ENCODE results near the gene MRFAP1.
"Not testable (repeated sequence)": the region's sequence is repeated elsewhere in the genome, so short reads cannot be mapped to it uniquely, and the experiment has no call there.

MRFAP1 gene

DNA sequence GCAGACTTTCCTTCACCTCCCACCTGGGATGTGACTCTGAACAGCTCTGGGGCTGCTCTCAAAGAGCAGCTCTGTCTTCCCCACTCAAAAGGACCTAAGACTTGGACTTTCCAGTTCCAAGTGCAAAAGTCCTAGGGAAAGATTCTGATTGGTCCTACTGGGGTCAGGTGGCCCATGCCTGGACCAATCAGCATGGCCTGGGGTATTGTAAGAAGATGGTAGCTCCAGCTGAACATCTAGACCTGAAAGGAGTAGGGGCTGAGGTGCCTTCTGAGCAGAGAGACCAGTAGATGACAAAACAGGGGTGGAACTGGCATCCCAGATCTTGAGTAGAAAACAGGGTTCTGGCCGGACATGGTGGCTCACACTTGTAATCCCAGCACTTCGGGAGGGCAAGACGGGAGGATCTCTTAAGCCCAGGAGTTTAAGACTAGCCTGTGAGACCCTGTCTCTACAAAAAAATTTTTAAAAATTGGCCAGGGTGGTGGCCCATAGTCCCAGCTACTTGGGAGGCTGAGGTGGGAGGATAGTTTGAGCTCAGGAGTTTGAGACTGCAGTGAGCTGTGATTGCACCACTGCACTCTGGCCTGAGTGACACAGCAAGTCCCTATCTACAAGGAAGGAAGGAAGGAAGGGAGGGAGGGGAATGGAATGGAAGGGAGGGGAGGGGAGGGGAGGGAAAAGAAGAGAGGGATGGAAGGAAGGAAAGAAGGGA lies 27.4 kb upstream of the MRFAP1 start:
- DNase-seq, result no peak

GRCh38 chr4:6613676-6614651 lies 26.5 kb upstream of the MRFAP1 start:
- DNase-seq, result no peak

- no peak for DNase-seq
These were observed 25.7 kb upstream of the MRFAP1 start for GRCh38 chr4:6614701-6615230.

DNA sequence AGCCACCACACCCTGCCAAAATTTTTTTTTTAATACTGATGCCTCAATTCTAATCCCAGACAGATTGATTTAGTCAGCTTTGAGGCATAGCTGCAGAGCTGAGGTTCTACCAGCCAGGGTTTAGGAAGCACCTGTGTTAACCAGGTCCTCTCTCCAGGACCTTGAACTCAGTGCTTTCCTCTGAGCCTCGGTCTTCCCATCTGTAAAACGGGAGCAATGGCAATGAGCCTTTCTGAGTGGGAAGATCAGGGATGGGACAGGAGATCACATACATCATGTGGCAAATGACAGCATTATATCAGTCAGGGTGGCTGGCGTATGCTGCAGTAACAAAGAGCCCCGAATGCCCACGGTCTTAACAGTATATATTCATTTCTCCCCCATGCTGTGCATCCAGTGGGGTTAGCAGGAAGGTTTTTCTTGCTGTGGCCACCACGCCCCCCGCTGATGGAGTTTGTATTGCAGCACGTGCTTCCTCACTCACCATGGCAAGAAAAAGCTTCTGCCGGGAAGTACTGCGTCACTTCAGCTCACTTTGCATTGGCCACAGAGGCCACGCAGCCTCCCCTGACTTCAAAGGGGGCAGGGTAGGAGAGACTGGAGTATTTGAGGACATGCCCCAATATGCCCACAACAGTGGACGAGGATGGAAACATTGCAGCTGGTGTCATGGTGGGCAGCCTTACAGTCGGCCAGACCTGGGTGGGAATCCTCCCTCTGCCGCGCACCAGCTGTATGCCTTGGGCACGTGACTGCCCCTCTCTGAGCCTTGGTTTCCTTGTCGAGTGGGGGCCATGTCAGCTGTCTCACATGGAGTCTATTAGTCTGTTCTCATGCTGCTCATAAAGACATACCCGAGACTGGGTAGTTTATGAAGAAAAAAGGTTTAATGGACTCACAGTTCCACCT lies 24.1 kb upstream of the MRFAP1 start:
- no peak for DNase-seq

- DNase-seq, result no peak
These were observed 23.2 kb upstream of the MRFAP1 start for GRCh38 chr4:6617246-6617645.

DNA sequence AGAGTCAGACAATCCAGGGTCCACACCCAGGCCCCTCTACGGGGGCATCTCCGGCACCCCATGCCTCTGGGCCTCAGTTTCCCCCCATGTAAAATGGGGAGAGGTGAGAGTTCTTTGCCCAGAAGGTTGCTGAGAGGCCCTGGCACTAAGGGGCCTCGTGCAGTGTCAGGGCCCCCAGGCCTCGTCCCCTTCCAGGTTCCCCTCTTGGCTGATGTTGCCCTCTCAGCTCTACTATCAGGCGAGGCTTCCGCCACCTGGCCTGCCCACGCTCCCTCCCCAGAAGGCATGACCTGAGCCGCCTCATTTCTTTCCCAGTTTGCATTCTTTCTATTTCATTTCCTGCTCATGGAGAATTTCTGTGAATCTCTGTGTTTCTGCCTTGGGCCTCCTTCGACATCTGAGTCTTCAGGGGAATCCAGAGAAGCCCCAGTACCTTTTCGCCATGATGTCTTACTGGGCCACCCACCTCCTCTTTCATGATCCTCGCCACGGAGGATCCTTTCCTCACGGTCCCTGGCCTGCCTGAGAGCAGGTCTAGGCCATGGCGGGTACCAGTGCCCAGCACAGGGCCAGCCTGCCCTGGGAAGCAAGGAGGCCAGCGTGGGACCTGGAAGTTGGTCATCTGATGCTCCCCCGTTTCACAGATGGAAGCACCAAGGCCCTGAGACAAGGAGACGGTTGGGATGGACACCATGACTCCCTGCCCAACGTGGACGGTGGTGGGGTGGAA lies 21.9 kb upstream of the MRFAP1 start:
- DNase-seq, result no peak

DNA sequence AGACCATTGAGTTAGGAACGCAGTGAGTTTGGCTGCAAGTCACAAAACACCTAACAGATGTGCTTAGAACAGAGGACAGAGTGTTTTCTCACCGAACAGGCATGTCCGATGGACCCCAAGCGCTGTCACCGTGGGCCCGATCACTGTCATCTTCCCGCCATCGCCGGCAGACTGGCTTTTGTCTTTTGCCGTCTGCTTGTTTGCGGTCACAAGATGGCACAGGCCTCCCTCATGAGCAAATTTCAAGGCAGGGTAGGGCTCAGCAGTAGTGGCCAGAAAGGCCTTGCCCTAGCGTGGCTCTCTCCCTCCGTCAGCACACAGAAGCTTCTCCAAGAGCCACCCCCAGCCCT lies 21.4 kb upstream of the MRFAP1 start:
- no peak for DNase-seq

DNA sequence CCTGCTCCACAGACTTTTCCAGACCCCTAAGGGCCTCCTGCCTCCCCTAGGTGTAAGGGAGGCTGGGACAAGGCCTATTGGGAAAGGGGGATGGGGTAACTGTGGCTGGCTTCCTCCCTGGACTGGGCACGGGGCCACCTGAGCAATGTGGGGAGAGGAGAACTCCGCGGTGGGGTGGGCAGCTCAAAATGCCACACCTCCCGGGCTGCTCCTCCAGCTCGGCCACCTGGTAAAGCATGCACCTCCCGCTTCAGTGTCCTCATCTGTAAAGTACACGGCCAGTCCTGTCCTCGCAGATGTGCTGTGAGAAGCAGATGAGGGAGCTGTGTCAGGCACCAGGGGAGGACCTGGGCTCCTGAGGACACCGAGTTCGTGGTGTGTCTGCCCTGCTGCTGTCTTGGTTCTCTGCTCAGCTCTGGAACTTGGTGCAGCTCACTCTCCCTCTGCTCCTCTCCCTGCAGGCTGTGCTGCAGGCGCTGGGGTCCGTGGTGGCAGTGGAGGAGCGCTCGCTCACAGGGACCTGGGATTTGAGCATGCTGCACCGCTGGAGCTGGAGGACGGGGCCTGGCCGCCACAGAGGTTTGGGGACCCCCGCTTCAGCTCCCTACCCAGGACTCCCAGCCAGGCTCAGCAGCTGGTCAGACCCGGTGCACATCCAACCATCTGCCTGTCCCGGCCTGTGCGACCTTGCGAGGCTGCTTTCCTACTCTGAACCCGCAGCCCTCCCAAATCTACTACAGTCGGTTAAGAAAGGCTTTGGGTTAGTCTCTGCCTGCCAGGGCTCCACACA lies 20.8 kb upstream of the MRFAP1 start:
- DNase-seq, result no peak

DNA sequence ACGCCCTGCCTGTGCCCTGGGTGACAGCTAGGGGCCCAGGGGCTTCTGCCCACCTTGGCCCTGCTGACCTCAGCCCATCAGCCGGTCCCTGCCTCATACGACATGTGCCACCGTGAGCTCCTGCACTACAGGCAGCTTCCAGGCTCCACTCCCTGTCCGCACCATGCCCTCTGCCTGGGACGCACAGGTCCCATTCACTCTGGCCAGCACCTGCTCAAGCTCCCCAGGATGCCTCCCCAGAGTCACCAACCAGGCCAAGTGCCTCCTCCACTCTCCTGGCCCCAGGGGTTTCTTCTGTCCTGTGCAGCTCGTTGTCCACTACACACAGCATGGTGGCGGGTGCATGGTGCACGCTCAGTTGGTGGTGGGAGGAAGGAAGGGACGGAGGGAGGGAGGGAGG lies 20.2 kb upstream of the MRFAP1 start:
- DNase-seq, result no peak

- no peak for DNase-seq
These were observed 19.5 kb upstream of the MRFAP1 start for GRCh38 chr4:6620891-6621555.

DNA sequence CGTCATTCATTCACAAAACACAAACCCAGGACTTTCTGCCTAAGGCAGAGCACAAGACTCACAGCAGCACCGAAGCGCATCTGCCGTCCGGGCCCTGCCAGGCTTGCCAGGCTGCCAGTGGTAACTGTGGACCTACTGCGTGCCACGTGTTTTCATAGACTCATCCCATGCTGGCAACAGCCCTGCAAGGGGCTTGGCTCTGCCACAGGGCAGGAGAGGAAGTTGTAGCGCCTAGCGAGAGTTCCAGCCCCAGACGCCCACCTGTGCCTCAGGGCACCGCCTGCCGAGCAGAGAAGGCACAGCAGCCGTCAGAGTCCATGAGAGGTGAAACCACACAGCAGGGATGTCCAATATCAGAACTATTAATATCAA lies 18.9 kb upstream of the MRFAP1 start:
- no peak for DNase-seq

GRCh38 chr4:6622744-6623143 lies 17.7 kb upstream of the MRFAP1 start:
- DNase-seq, result no peak

DNA sequence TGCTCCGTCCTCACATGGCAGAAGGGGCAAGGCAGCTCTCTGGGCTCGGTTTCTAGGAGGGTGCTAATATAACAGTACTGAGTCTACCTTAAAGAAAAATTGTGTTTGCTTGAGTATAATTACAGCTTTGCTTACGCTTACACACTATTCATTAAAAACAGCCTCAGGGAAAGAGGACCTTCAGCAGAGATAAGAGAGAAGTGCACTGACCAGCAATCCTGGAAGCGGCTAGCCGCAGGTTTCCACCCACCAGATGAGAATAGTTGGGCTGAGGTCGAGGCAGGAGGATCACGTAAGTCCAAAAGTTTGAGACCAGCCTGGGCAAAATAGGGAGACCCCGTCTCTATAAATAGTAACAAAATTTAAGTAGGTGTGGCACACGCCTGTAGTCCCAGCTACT lies 15.2 kb upstream of the MRFAP1 start:
- DNase-seq, result no peak

- no peak for DNase-seq
These were observed 14.4 kb upstream of the MRFAP1 start for GRCh38 chr4:6626066-6626465.

- DNase-seq, result no peak
These were observed 12.7 kb upstream of the MRFAP1 start for GRCh38 chr4:6627832-6628231.

DNA sequence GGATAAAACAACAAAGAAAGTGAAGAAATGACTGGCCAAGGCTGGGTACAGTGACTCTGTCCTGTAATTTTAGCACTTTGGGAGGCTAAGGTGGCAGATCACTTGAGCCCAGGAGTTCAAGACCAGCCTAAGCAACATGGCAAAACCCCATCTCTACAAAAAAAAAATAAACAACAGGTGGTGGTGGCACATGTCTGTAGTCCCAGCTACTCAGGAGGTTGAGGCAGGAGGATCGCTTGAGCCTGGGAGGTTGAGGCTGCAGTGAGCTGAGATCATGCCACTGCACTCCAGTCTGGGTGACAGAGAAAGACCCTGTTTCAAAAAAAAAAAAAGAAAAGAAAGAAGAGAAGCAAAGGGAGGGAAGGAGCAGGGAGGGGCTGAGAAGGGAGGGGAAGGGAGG lies 12.0 kb upstream of the MRFAP1 start:
- DNase-seq, result not testable (repeated sequence)

- DNase-seq, result no peak
These were observed 8.4 kb upstream of the MRFAP1 start for GRCh38 chr4:6632125-6632524.

GRCh38 chr4:6633091-6633906 lies 7.2 kb upstream of the MRFAP1 start:
- no peak for DNase-seq

- no peak for DNase-seq
These were observed 5.7 kb upstream of the MRFAP1 start for GRCh38 chr4:6634746-6635145.

- no peak for DNase-seq
These were observed 1.3 kb upstream of the MRFAP1 start for GRCh38 chr4:6639137-6639680.
